Measurements from ENCODE around the gene ADAM15. TPM values are rescaled to one million over a fixed set of nuclear protein-coding genes. Genes with fewer than 3 reads are reported as not detected.

ADAM15 gene
- total RNA-seq, 4 donors from 2014 or later, result 30.3 to 42.8 (median 36.9) TPM

- H3K27ac ChIP-seq, result peak overlapping the region in 2 of 4 donors; percentile 95 to 99
- intact Hi-C loops (cut with DNase I; ENCODE audit: low total_unique reads), result no loop called here
These were observed 37.5 kb upstream of the ADAM15 start for GRCh38 chr1:155013632-155014031.

GRCh38 chr1:155014709-155015508, 36.2 kb upstream of the ADAM15 start:
- no peak for ATAC-seq
- intact Hi-C loops (cut with DNase I; ENCODE audit: low total_unique reads) (no loop called here), in situ Hi-C loops (cut with MboI; ENCODE audit: low sequenced_read_pairs in 4 of 4) (loop anchor here in 2 of 4 donors (10.0 kb wide), 1 partner anchor 50 kb away; the partner anchor contains the start of gene PYGO2 (in 2 of the 2))
- H3K4me1 ChIP-seq, result peaks cover 41 to 48% of the 10 kb centered on the region in 2 donors
- no peak for DNase-seq
- H3K27me3 ChIP-seq, result no peaks in the 10 kb centered on the region
- H3K9me3 ChIP-seq, result no peaks in the 10 kb centered on the region
- H3K36me3 ChIP-seq, result peaks cover 0 to 13% of the 10 kb centered on the region in 2 donors
- H3K27ac ChIP-seq, result peak overlapping the region in 2 of 4 donors; percentile 85 to 95
- no peak for TF ChIP-seq POLR2A (IDR thresholded peaks at IDR 0.05)
- no peak for TF ChIP-seq CTCF (IDR thresholded peaks at IDR 0.05 in 4 of 5, conservative IDR thresholded peaks at IDR 0.05 in 1 of 5)
- no peak overlapping the region for H3K4me3 ChIP-seq

More at GRCh38 chr1:155013632-155014031, 37.5 kb upstream of the ADAM15 start:
- TF ChIP-seq POLR2A (IDR thresholded peaks at IDR 0.05), result no peak
- TF ChIP-seq CTCF (IDR thresholded peaks at IDR 0.05 in 4 of 5, conservative IDR thresholded peaks at IDR 0.05 in 1 of 5), result no peak
- in situ Hi-C loops (cut with MboI; ENCODE audit: low sequenced_read_pairs in 4 of 4), result loop anchor here in 2 of 4 donors (10.0 kb wide), 1 partner anchor 49 kb away; the partner anchor contains the start of gene PYGO2 (in 2 of the 2)
- Histone ChIP-seq H3K27me3 (no peaks in the 10 kb centered on the region), H3K4me3 (no peak overlapping the region), H3K4me1 (peaks cover 46 to 59% of the 10 kb centered on the region in 2 donors), H3K36me3 (peaks cover 0 to 13% of the 10 kb centered on the region in 2 donors), H3K9me3 (no peaks in the 10 kb centered on the region)
- DNase-seq (no peak), ATAC-seq (no peak)

GRCh38 chr1:155015527-155016230, 35.4 kb upstream of the ADAM15 start:
- Histone ChIP-seq H3K4me3 (no peak overlapping the region), H3K9me3 (no peaks in the 10 kb centered on the region), H3K27ac (peak overlapping the region; percentile 80 to 95 (median 86)), H3K36me3 (peaks cover 0 to 13% of the 10 kb centered on the region in 2 donors), H3K27me3 (no peaks in the 10 kb centered on the region), H3K4me1 (peaks cover 36 to 42% of the 10 kb centered on the region in 2 donors)
- DNase-seq (peak in 1 of 2 donors; percentile 41), ATAC-seq (no peak)
- in situ Hi-C loops (cut with MboI; ENCODE audit: low sequenced_read_pairs in 4 of 4) (loop anchor here in 2 of 4 donors (10.0 kb wide), 1 partner anchor 51 kb away; the partner anchor contains the start of gene PYGO2 (in 2 of the 2)), intact Hi-C loops (cut with DNase I; ENCODE audit: low total_unique reads) (loop anchor here (2.0 kb wide), 2 partner anchors 35 to 69 kb away; partner anchors contain the start of gene ADAM15)
- TF ChIP-seq POLR2A (IDR thresholded peaks at IDR 0.05), result no peak
- no peak for TF ChIP-seq CTCF (IDR thresholded peaks at IDR 0.05 in 4 of 5, conservative IDR thresholded peaks at IDR 0.05 in 1 of 5)

GRCh38 chr1:155016231-155016831, 34.8 kb upstream of the ADAM15 start:
- DNase-seq, result peak in 1 of 2 donors; percentile 39

More at GRCh38 chr1:155016231-155016831, 34.8 kb upstream of the ADAM15 start:
- H3K9me3 ChIP-seq, result no peaks in the 10 kb centered on the region
- peak overlapping the region; percentile 80 to 95 (median 86) for H3K27ac ChIP-seq
- peaks cover 0 to 13% of the 10 kb centered on the region in 2 donors for H3K36me3 ChIP-seq
- no peak for ATAC-seq
- no peak for TF ChIP-seq POLR2A (IDR thresholded peaks at IDR 0.05)
- TF ChIP-seq CTCF (IDR thresholded peaks at IDR 0.05 in 4 of 5, conservative IDR thresholded peaks at IDR 0.05 in 1 of 5), result no peak
- H3K4me1 ChIP-seq, result peaks cover 30 to 36% of the 10 kb centered on the region in 2 donors
- peak overlapping the region in 2 of 4 donors; percentile 48 to 51 for H3K4me3 ChIP-seq
- in situ Hi-C loops (cut with MboI; ENCODE audit: low sequenced_read_pairs in 4 of 4) (loop anchor here in 2 of 4 donors (10.0 kb wide), 1 partner anchor 52 kb away; the partner anchor contains the start of gene PYGO2 (in 2 of the 2)), intact Hi-C loops (cut with DNase I; ENCODE audit: low total_unique reads) (loop anchor here (2.0 kb wide), 2 partner anchors 34 to 68 kb away; partner anchors contain the start of gene ADAM15)
- H3K27me3 ChIP-seq, result no peaks in the 10 kb centered on the region
